PC-9 (cell line): ENCODE data around the gene KISS1R. TPM values are rescaled to one million over a fixed set of nuclear protein-coding genes. Genes with fewer than 3 reads are reported as not detected.
A peak's percentile ranks its signal among the peaks of the same experiment; 100 is the strongest.

Experiments
- BruUV-seq: library from RNA; stranded (reverse); fragments of 400-500 nt; replicated peaks from 2 replicates; lab custom pipeline; 2021; lab: Mats Ljungman, UMichigan
- CTCF ChIA-PET: fragments of 300-600 bp; sonication (Branson Sonifier 250); formaldehyde crosslinking; loops from one replicate; lab custom pipeline; 2022; ENCODE audit warnings: antibody characterized with exemption; lab: Charles Lee
- POLR2A ChIA-PET: fragments of 300-600 bp; sonication (Branson Sonifier 250); formaldehyde crosslinking; loops from one replicate; lab custom pipeline; 2022; ENCODE audit warnings: antibody characterized with exemption; ENCODE audit not compliant: unreplicated experiment; lab: Charles Lee
- DNase-seq, 2 experiments: peaks; one replicate each; pipeline versions ENCODE4 v3.0.0 to v3.0.0-alpha.2; 2015 to 2022; ENCODE audit warnings: mixed read lengths in 1 of 2
- H2AFZ ChIP-seq: fragments of 200-600 bp; sonication (generic); 2 replicates; pipeline ENCODE4 v1.8.1; 2017; ENCODE audit warnings: antibody characterized with exemption
- H3F3A ChIP-seq: fragments of 200-600 bp; sonication (generic); 2 replicates; pipeline ENCODE4 v1.8.1; 2017; ENCODE audit warnings: antibody characterized with exemption, mild to moderate bottlenecking, low read depth; ENCODE audit not compliant: insufficient read depth
- H3K27ac ChIP-seq: fragments of 200-600 bp; sonication (generic); 2 replicates; pipeline ENCODE4 v1.6.1; 2016; ENCODE audit warnings: mixed run types
- H3K27me3 ChIP-seq: fragments of 200-600 bp; sonication (generic); 2 replicates; pipeline ENCODE4 v1.6.1; 2016; ENCODE audit warnings: low read depth, mixed run types; ENCODE audit not compliant: insufficient read depth
- H3K36me3 ChIP-seq: fragments of 200-600 bp; sonication (generic); 2 replicates; pipeline ENCODE4 v1.6.1; 2016; ENCODE audit warnings: low read depth, mixed run types
- H3K4me1 ChIP-seq: fragments of 200-600 bp; sonication (generic); replicated peaks from 2 replicates; pipeline ENCODE4 v1.6.1; 2016; ENCODE audit warnings: mixed run types; ENCODE audit not compliant: insufficient read depth
- H3K4me2 ChIP-seq: fragments of 200-600 bp; sonication (generic); 2 replicates; pipeline ENCODE4 v1.6.1; 2017; ENCODE audit warnings: mixed run types
- H3K4me3 ChIP-seq: fragments of 200-600 bp; sonication (generic); 2 replicates; pipeline ENCODE4 v1.6.1; 2016; ENCODE audit warnings: mixed run types
- H3K79me2 ChIP-seq: fragments of 200-600 bp; sonication (generic); 2 replicates; pipeline ENCODE4 v1.6.1; 2017; ENCODE audit warnings: low read depth, mixed run types
- H3K9me2 ChIP-seq: fragments of 200-600 bp; sonication (generic); 2 replicates; pipeline ENCODE4 v1.8.1; 2017; ENCODE audit warnings: mild to moderate bottlenecking; ENCODE audit not compliant: insufficient read depth
- H3K9me3 ChIP-seq: fragments of 200-600 bp; sonication (generic); 2 replicates; pipeline ENCODE4 v1.8.1; 2016; ENCODE audit warnings: low read depth; ENCODE audit not compliant: insufficient read depth
- H4K20me1 ChIP-seq: fragments of 200-600 bp; sonication (generic); 2 replicates; pipeline ENCODE4 v1.8.1; 2017; ENCODE audit not compliant: insufficient read depth
- EZH2 ChIP-seq: fragments of 200-600 bp; sonication (generic); IDR thresholded peaks from 2 replicates; pipeline ENCODE4 v1.8.0; 2017; ENCODE audit warnings: antibody characterized with exemption, low read depth
- intact Hi-C: fragments of 100-400 bp; cut with micrococcal nuclease; formaldehyde crosslinking; loops from one replicate; pipeline ENCODE4 v1.10.0; 2022; ENCODE audit not compliant: unreplicated experiment
- total RNA-seq: library from RNA; stranded (reverse); gene quantifications from 2 replicates; pipeline ENCODE4 v1.2.3, GENCODE V29; 2021
- TF ChIP-seq, protein P1 (sequence below): fragments of 200-600 bp; sonication (generic); conservative IDR thresholded peaks from 2 replicates; pipeline ENCODE4 v1.6.1; 2017; ENCODE audit warnings: mixed run types, antibody characterized with exemption, mild to moderate bottlenecking, moderate library complexity

KISS1R gene
- total RNA-seq, 1 experiment from 2014 or later = not detected

DNA sequence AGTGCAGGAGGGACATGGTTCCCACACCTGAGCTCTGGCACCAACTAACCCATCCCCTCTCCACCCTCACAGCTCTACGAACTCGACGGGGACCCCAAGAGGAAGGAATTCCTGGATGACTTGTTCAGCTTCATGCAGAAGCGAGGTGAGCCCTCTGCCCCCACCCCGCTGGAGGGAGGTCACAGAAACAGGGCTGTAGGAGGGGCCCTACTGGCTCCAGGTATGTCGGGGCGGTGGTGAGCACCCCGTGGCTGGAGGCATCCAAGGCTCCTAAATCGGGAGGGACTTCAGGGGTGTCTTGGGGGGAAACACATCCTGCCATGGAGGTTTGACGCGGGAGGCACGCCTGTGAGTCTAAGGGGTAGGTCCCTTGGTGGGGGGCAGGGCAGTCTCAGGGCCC is 42.9 kb downstream of the KISS1R start:
- BruUV-seq = no TSS peak
- H3K4me2 ChIP-seq = no peak overlapping the region
- H3K27ac ChIP-seq = no peak overlapping the region
- intact Hi-C loops = no loop called here
- DNase-seq = no peak
- no peaks in the 10 kb centered on the region for H3K27me3 ChIP-seq
- no peaks in the 10 kb centered on the region for H3K9me3 ChIP-seq
- ChIA-PET POLR2A (no interaction called here), CTCF (no interaction called here)
- no peak overlapping the region for H3K4me3 ChIP-seq
- no peaks in the 10 kb centered on the region for H3K9me2 ChIP-seq
- peaks cover 42% of the 10 kb centered on the region for H3K4me1 ChIP-seq
- H2AFZ ChIP-seq = no peak overlapping the region
- no peaks in the 10 kb centered on the region for H3K36me3 ChIP-seq
- H4K20me1 ChIP-seq = no peaks in the 10 kb centered on the region
- TF ChIP-seq, protein P1, sequence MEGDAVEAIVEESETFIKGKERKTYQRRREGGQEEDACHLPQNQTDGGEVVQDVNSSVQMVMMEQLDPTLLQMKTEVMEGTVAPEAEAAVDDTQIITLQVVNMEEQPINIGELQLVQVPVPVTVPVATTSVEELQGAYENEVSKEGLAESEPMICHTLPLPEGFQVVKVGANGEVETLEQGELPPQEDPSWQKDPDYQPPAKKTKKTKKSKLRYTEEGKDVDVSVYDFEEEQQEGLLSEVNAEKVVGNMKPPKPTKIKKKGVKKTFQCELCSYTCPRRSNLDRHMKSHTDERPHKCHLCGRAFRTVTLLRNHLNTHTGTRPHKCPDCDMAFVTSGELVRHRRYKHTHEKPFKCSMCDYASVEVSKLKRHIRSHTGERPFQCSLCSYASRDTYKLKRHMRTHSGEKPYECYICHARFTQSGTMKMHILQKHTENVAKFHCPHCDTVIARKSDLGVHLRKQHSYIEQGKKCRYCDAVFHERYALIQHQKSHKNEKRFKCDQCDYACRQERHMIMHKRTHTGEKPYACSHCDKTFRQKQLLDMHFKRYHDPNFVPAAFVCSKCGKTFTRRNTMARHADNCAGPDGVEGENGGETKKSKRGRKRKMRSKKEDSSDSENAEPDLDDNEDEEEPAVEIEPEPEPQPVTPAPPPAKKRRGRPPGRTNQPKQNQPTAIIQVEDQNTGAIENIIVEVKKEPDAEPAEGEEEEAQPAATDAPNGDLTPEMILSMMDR = no peak
- no peak for TF ChIP-seq EZH2
- 0 out of 2 replicates have a peak, but pooled peaks cover 4% of the 10 kb centered on the region for H3K79me2 ChIP-seq
- H3F3A ChIP-seq = peaks cover 21% of the 10 kb centered on the region; the same call in 1 of the 2 replicates

DNA sequence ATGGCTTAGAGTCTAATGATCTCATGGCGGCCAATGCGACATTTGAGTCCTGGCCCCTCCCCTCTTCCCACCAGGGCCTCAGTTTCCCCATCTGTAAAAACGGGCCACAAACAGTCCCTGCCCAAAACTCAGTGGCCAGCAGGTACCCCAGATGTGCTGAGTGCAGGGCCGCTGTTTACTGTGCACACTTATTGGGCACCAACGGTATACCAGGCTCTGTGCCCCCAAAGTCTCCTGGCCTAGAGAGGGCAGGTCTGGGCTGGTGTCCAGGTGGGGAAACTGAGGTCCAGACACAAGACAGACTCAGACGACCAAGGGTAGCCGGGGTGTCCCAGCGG is 43.4 kb downstream of the KISS1R start:
- Histone ChIP-seq H3K9me2 (no peaks in the 10 kb centered on the region), H3K27ac (no peak overlapping the region), H2AFZ (no peak overlapping the region), H3K4me2 (no peak overlapping the region), H3K4me3 (no peak overlapping the region), H3K79me2 (0 out of 2 replicates have a peak, but pooled peaks cover under 1% of the 10 kb centered on the region), H3K36me3 (no peaks in the 10 kb centered on the region), H3K4me1 (peaks cover 37% of the 10 kb centered on the region), H3K9me3 (no peaks in the 10 kb centered on the region), H4K20me1 (no peaks in the 10 kb centered on the region), H3K27me3 (no peaks in the 10 kb centered on the region), H3F3A (peaks cover 18% of the 10 kb centered on the region; the same call in 1 of the 2 replicates)
- DNase-seq = no peak
- TF ChIP-seq, protein P1 = no peak
- TF ChIP-seq EZH2 = no peak
- BruUV-seq = no TSS peak
- ChIA-PET CTCF (no interaction called here), POLR2A (no interaction called here)
- intact Hi-C loops = no loop called here

GRCh38 chr19:961866-962620 is 44.9 kb downstream of the KISS1R start:
- peak overlapping the region; percentile 17; the same call in 1 of the 2 replicates for H3K4me2 ChIP-seq
- H3K9me3 ChIP-seq = no peaks in the 10 kb centered on the region
- CTCF ChIA-PET = interaction anchor here (0.7 kb wide), 2 partner anchors 17 to 54 kb away, joined by 3 to 6 read pairs; no protein-coding TSS in a partner anchor
- intact Hi-C loops = no loop called here
- H3K79me2 ChIP-seq = no peaks in the 10 kb centered on the region
- H3K9me2 ChIP-seq = no peaks in the 10 kb centered on the region
- BruUV-seq = no TSS peak
- no peak overlapping the region for H2AFZ ChIP-seq
- peaks cover 22% of the 10 kb centered on the region for H3K4me1 ChIP-seq
- no peaks in the 10 kb centered on the region for H4K20me1 ChIP-seq
- H3K27me3 ChIP-seq = no peaks in the 10 kb centered on the region
- H3K27ac ChIP-seq = no peak overlapping the region
- H3K4me3 ChIP-seq = no peak overlapping the region
- H3F3A ChIP-seq = peaks cover 7% of the 10 kb centered on the region; the same call in 1 of the 2 replicates
- TF ChIP-seq, protein P1 = no peak
- no peak for TF ChIP-seq EZH2
- POLR2A ChIA-PET = interaction anchor here (0.5 kb wide), 1 partner anchor 105 kb away, joined by 3 read pairs; the partner anchor contains the start of gene ARHGAP45
- no peaks in the 10 kb centered on the region for H3K36me3 ChIP-seq
- peak in 1 of 2 experiments; percentile 40 for DNase-seq
